Gastroesophageal sphincter (tissue), 3 donors: ENCODE measurements around the gene RAB27B.

Source experiments
- CTCF ChIP-seq, 4 experiments: fragments of 200-600 bp in 2 of 4; fragments of 450-650 bp in 2 of 4; sonication (generic) in 1 of 4; IDR thresholded peaks; one replicate each; pipeline ENCODE4 v1.5.1; 2017 to 2019; ENCODE audit warnings: antibody characterized with exemption in 4 of 4, mild to moderate bottlenecking in 2 of 4, moderate library complexity in 2 of 4
- POLR2A ChIP-seq, 2 donors: fragments of 450-650 bp; IDR thresholded peaks; one replicate each; pipeline ENCODE4 v1.6.1; 2017; ENCODE audit warnings: antibody characterized with exemption in 2 of 2, mild to moderate bottlenecking in 2 of 2, moderate library complexity in 1 of 2

GRCh38 chr18:54914816-54915215 lies 86.5 kb downstream of the RAB27B start:
- TF ChIP-seq CTCF (IDR thresholded peaks at IDR 0.05), result no peak
- TF ChIP-seq POLR2A (IDR thresholded peaks at IDR 0.05), result no peak
